RPMI7951 (cell line): ENCODE measurements around the gene CD82. TPM values are rescaled to one million over a fixed set of nuclear protein-coding genes. Genes with fewer than 3 reads are reported as not detected.

Experiments
- total RNA-seq: library from RNA; depleted of rRNA; stranded (reverse); fragments of >200 nt; shearing (Covaris generic); gene quantifications from 2 replicates; pipeline ENCODE4 v1.2.3, GENCODE V29; 2014; rRNA removed

Gene CD82
- total RNA-seq, 1 experiment from 2014 or later = 83.6 TPM

Other genes with a start within 250 kb of the CD82 start
- 0.96 and 2.1 TPM in 2 replicates for gene TSPAN18, start 161.3 kb downstream of the CD82 start, total RNA-seq